IMR-90 (cell line): Measurements from ENCODE around the gene NAV2. TPM values are rescaled to one million over a fixed set of nuclear protein-coding genes. Genes with fewer than 3 reads are reported as not detected.

Source experiments
- ATAC-seq: fragments of 200-7000 bp; cut with Tn5 transposase; 2 replicates; pipeline ENCODE4 v1.9.1; 2020; ENCODE audit warnings: low read depth, mild to moderate bottlenecking, moderate library complexity
- BruUV-seq: library from RNA; stranded (reverse); fragments of 400-500 nt; replicated peaks from 2 replicates; lab custom pipeline; 2021; lab: Mats Ljungman, UMichigan
- CTCF ChIA-PET: fragments of 300-600 bp; formaldehyde crosslinking; extraction: SDS; loops from one replicate; lab custom pipeline; 2021; ENCODE audit warnings: antibody characterized with exemption; lab: Yijun Ruan, JAX
- POLR2A ChIA-PET: fragments of 300-600 bp; sonication (Branson Sonifier 250); formaldehyde crosslinking; loops from one replicate; lab custom pipeline; 2022; ENCODE audit warnings: antibody characterized with exemption; ENCODE audit not compliant: unreplicated experiment; lab: Charles Lee
- DNase-seq: peaks from one replicate; pipeline ENCODE4 v3.0.0; 2013
- H2AFZ ChIP-seq: replicated peaks from 2 replicates; pipeline ENCODE3; 2013; ENCODE audit warnings: low read length, mild to moderate bottlenecking; ENCODE audit not compliant: poor library complexity
- H2AK5ac ChIP-seq: 2 replicates; pipeline ENCODE4 v1.6.1; 2013; ENCODE audit warnings: low read depth, low read length, inconsistent platforms
- H2AK9ac ChIP-seq: replicated peaks from 2 replicates; pipeline ENCODE3; 2013; ENCODE audit warnings: mild to moderate bottlenecking, low read depth, low read length, moderate library complexity; ENCODE audit not compliant: poor library complexity
- H2BK120ac ChIP-seq: 2 replicates; pipeline ENCODE4 v1.6.1; 2013; ENCODE audit warnings: low read depth, low read length, inconsistent platforms
- H2BK15ac ChIP-seq: 3 replicates; pipeline ENCODE4 v1.6.1; 2013; ENCODE audit warnings: low read depth, low read length, inconsistent platforms
- H2BK20ac ChIP-seq: 2 replicates; pipeline ENCODE4 v1.6.1; 2013; ENCODE audit warnings: low read depth, mild to moderate bottlenecking, inconsistent platforms, low read length, moderate library complexity
- H2BK5ac ChIP-seq: 2 replicates; pipeline ENCODE4 v1.6.1; 2013; ENCODE audit warnings: mild to moderate bottlenecking, low read depth, low read length, inconsistent platforms; ENCODE audit not compliant: poor library complexity, severe bottlenecking
- H3K14ac ChIP-seq: replicated peaks from 2 replicates; pipeline ENCODE4 v1.6.1; 2013; ENCODE audit warnings: low read depth, low read length, inconsistent platforms
- H3K18ac ChIP-seq: 2 replicates; pipeline ENCODE4 v1.6.1; 2013; ENCODE audit warnings: low read depth, low read length, control low read depth
- H3K23ac ChIP-seq: 2 replicates; pipeline ENCODE4 v1.6.1; 2013; ENCODE audit warnings: low read depth, low read length, inconsistent platforms
- H3K27ac ChIP-seq: 2 replicates; pipeline ENCODE4 v1.5.1; 2013; ENCODE audit warnings: mild to moderate bottlenecking, control low read depth, low read length; ENCODE audit not compliant: insufficient read depth
- H3K27me3 ChIP-seq: 2 replicates; pipeline ENCODE4 v1.6.1; 2013; ENCODE audit warnings: low read length; ENCODE audit not compliant: control insufficient read depth, insufficient read depth
- H3K36me3 ChIP-seq: 2 replicates; pipeline ENCODE4 v1.6.1; 2013; ENCODE audit warnings: low read length, mixed read lengths; ENCODE audit not compliant: control insufficient read depth, insufficient read depth
- H3K4ac ChIP-seq: 2 replicates; pipeline ENCODE4 v1.6.1; 2013; ENCODE audit warnings: low read depth, low read length, inconsistent platforms
- H3K4me1 ChIP-seq: 2 replicates; pipeline ENCODE4 v1.6.1; 2013; ENCODE audit warnings: low read length, mixed read lengths; ENCODE audit not compliant: control insufficient read depth, insufficient read depth
- H3K4me2 ChIP-seq: 2 replicates; pipeline ENCODE4 v1.6.1; 2013; ENCODE audit warnings: low read depth, mild to moderate bottlenecking, control low read depth, low read length, moderate library complexity
- H3K4me3 ChIP-seq: 2 replicates; pipeline ENCODE4 v1.5.1; 2013; ENCODE audit warnings: low read depth, mild to moderate bottlenecking, control low read depth, low read length, moderate library complexity; ENCODE audit not compliant: insufficient read depth
- H3K56ac ChIP-seq: 2 replicates; pipeline ENCODE4 v1.6.1; 2013; ENCODE audit warnings: low read length, inconsistent platforms; ENCODE audit not compliant: insufficient read depth; ENCODE audit errors: extremely low read depth
- H3K79me1 ChIP-seq, 2 experiments: 2 replicates each; pipeline ENCODE4 v1.6.1; 2013; ENCODE audit warnings: low read length in 2 of 2, inconsistent platforms in 1 of 2, low read depth in 1 of 2
- H3K9ac ChIP-seq: 2 replicates; pipeline ENCODE4 v1.6.1; 2013; ENCODE audit warnings: low read depth, low read length, control low read depth
- H3K9me1 ChIP-seq: 2 replicates; pipeline ENCODE4 v1.6.1; 2013; ENCODE audit warnings: low read length, inconsistent platforms; ENCODE audit not compliant: insufficient read depth
- H3K9me3 ChIP-seq: 2 replicates; pipeline ENCODE4 v1.6.1; 2013; ENCODE audit warnings: low read length; ENCODE audit not compliant: control insufficient read depth, insufficient read depth
- H4K20me1 ChIP-seq: 2 replicates; pipeline ENCODE4 v1.6.1; 2013; ENCODE audit warnings: low read length, inconsistent platforms; ENCODE audit not compliant: insufficient read depth
- H4K5ac ChIP-seq: 2 replicates; pipeline ENCODE4 v1.6.1; 2013; ENCODE audit warnings: mild to moderate bottlenecking, low read depth, low read length, control low read depth
- H4K8ac ChIP-seq, 2 experiments: 2 replicates each; pipeline ENCODE4 v1.6.1; 2013; ENCODE audit warnings: low read depth in 2 of 2, low read length in 2 of 2, control low read depth in 1 of 2, inconsistent platforms in 1 of 2
- H4K91ac ChIP-seq: 2 replicates; pipeline ENCODE4 v1.6.1; 2013; ENCODE audit warnings: low read depth, low read length, inconsistent platforms; ENCODE audit not compliant: insufficient read depth
- BHLHE40 ChIP-seq: fragments of 150-350 bp; IDR thresholded peaks from 2 replicates; pipeline ENCODE4 v1.6.1; 2016; ENCODE audit warnings: mild to moderate bottlenecking, low read depth, low read length
- CEBPB ChIP-seq: IDR thresholded peaks from 2 replicates; pipeline ENCODE4 v1.6.1; 2012; ENCODE audit warnings: low read depth, low read length, improper control_type of control experiment
- CHD1 ChIP-seq: IDR thresholded peaks from 2 replicates; pipeline ENCODE4 v1.6.1; 2012; ENCODE audit warnings: low read depth, low read length, improper control_type of control experiment
- FOS ChIP-seq: fragments of 150-350 bp; IDR thresholded peaks from 2 replicates; pipeline ENCODE4 v1.6.1; 2016; ENCODE audit warnings: low read depth, low read length
- MAFK ChIP-seq: IDR thresholded peaks from 2 replicates; pipeline ENCODE4 v1.6.1; 2012; ENCODE audit warnings: low read depth, low read length, improper control_type of control experiment
- MAZ ChIP-seq: IDR thresholded peaks from 2 replicates; pipeline ENCODE4 v1.6.1; 2012; ENCODE audit warnings: low read depth, mild to moderate bottlenecking, low read length, improper control_type of control experiment, moderate library complexity, borderline replicate concordance
- MXI1 ChIP-seq: IDR thresholded peaks from 2 replicates; pipeline ENCODE4 v1.6.1; 2012; ENCODE audit warnings: low read depth, mild to moderate bottlenecking, low read length, moderate library complexity, borderline replicate concordance
- NFE2L2 ChIP-seq: fragments of 150-350 bp; IDR thresholded peaks from 2 replicates; pipeline ENCODE4 v1.6.1; 2016; ENCODE audit warnings: low read depth, mild to moderate bottlenecking, low read length
- POLR2A ChIP-seq: IDR thresholded peaks from 2 replicates; pipeline ENCODE4 v1.6.1; 2012; ENCODE audit warnings: mild to moderate bottlenecking, low read depth, low read length
- RAD21 ChIP-seq: IDR thresholded peaks from 2 replicates; pipeline ENCODE4 v1.6.1; 2012; ENCODE audit warnings: low read length, improper control_type of control experiment
- RFX5 ChIP-seq: IDR thresholded peaks from 2 replicates; pipeline ENCODE4 v1.8.0; 2012; ENCODE audit warnings: low read depth, mild to moderate bottlenecking, low read length, moderate library complexity
- SMC3 ChIP-seq: fragments of 150-350 bp; IDR thresholded peaks from 2 replicates; pipeline ENCODE4 v1.6.1; 2016; ENCODE audit warnings: low read depth, mild to moderate bottlenecking, antibody characterized with exemption, low read length, moderate library complexity
- WGBS, 2 experiments: methylation state at CpG; one replicate each; pipeline versions ENCODE4 v1.1.5 to v1.1.7; 2013; ENCODE audit warnings: missing lambda C conversion rate in 2 of 2; ENCODE audit not compliant: insufficient read length in 1 of 2; ENCODE audit errors: extremely low coverage in 2 of 2; 5-methylcytosine and 5-hydroxymethylcytosine counted together
- dilution Hi-C: fragments of 300-500 bp; cut with HindIII; formaldehyde crosslinking; loops from one replicate; pipeline ENCODE4 v1.14.3; 2018; ENCODE audit warnings: low sequenced_read_pairs; ENCODE audit not compliant: unreplicated experiment
- in situ Hi-C: fragments of 300-500 bp; cut with MboI; formaldehyde crosslinking; loops from 3 replicates; pipeline ENCODE4 v1.14.3; 2019; ENCODE audit warnings: low sequenced_read_pairs, inconsistent platforms, mixed read lengths
- intact Hi-C: fragments of 100-400 bp; cut with micrococcal nuclease; formaldehyde crosslinking; loops from 2 replicates; pipeline ENCODE4 v1.10.0; 2022
- polyA plus RNA-seq, 3 experiments: library from polyadenylated mRNA; depleted of rRNA; stranded (reverse); fragments of >200 nt; gene quantifications; 2 replicates each; pipeline ENCODE4 v1.2.3, GENCODE V29; 2012; ENCODE audit warnings: low replicate concordance in 1 of 3
- total RNA-seq: library from RNA; depleted of rRNA; stranded (reverse); fragments of >200 nt; gene quantifications from 2 replicates; pipeline ENCODE4 v1.2.3, GENCODE V29; 2012
- TF ChIP-seq, protein P1 (sequence below): conservative IDR thresholded peaks from 2 replicates; pipeline ENCODE4 v1.5.1; 2012; ENCODE audit warnings: mild to moderate bottlenecking, low read depth, low read length, improper control_type of control experiment
- TF ChIP-seq, protein P2 (sequence below): fragments of 150-350 bp; IDR thresholded peaks from 2 replicates; pipeline ENCODE4 v1.6.1; 2017; ENCODE audit warnings: mild to moderate bottlenecking, antibody characterized with exemption, low read length, low read depth
- TF ChIP-seq, protein P3 (sequence below): fragments of 150-350 bp; IDR thresholded peaks from 2 replicates; pipeline ENCODE4 v1.6.1; 2016; ENCODE audit warnings: low read depth, mild to moderate bottlenecking, low read length, moderate library complexity, borderline replicate concordance

Gene NAV2
- total and polyA plus RNA-seq, 2 of the 4 experiments (the other 2 are of a cell fraction), result 4.5 to 12.6 TPM

DNA sequence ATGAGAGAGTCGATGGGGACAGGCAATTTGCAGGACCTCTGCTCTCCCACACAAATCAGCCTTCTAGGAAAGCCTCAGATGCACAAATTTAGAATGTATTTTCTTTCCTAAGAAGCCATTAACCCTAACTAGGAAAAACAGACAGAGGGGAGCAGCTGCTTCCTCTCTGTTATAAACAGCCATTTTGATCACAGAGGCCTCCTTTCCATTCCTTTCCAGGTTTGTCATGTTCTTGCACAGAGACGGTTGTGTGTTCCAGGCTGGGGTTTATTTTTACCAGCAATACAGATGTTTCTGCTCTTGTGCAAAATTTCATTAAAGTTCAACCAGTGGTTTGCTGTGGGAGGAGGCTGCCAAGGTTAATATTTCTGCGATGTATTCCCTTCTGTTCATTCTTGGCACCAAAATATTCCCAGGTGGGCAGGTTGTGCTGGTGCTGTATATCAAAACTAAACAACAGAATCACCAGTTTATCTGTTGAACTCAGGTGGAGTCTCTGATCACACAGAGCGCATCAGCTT, 90.2 kb downstream of the NAV2 start:
- TF ChIP-seq, protein P1, sequence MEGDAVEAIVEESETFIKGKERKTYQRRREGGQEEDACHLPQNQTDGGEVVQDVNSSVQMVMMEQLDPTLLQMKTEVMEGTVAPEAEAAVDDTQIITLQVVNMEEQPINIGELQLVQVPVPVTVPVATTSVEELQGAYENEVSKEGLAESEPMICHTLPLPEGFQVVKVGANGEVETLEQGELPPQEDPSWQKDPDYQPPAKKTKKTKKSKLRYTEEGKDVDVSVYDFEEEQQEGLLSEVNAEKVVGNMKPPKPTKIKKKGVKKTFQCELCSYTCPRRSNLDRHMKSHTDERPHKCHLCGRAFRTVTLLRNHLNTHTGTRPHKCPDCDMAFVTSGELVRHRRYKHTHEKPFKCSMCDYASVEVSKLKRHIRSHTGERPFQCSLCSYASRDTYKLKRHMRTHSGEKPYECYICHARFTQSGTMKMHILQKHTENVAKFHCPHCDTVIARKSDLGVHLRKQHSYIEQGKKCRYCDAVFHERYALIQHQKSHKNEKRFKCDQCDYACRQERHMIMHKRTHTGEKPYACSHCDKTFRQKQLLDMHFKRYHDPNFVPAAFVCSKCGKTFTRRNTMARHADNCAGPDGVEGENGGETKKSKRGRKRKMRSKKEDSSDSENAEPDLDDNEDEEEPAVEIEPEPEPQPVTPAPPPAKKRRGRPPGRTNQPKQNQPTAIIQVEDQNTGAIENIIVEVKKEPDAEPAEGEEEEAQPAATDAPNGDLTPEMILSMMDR, result no peak
- no peak for TF ChIP-seq FOS
- TF ChIP-seq, protein P2, sequence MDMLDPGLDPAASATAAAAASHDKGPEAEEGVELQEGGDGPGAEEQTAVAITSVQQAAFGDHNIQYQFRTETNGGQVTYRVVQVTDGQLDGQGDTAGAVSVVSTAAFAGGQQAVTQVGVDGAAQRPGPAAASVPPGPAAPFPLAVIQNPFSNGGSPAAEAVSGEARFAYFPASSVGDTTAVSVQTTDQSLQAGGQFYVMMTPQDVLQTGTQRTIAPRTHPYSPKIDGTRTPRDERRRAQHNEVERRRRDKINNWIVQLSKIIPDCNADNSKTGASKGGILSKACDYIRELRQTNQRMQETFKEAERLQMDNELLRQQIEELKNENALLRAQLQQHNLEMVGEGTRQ, result no peak
- no peak for TF ChIP-seq MXI1
- TF ChIP-seq RFX5, result no peak
- TF ChIP-seq NFE2L2, result no peak
- TF ChIP-seq CEBPB, result no peak
- no peak for TF ChIP-seq POLR2A
- no peak for TF ChIP-seq CHD1
- no peak for TF ChIP-seq MAFK
- no peak for TF ChIP-seq SMC3
- no peak for TF ChIP-seq BHLHE40
- no peak for TF ChIP-seq MAZ
- TF ChIP-seq, protein P3, sequence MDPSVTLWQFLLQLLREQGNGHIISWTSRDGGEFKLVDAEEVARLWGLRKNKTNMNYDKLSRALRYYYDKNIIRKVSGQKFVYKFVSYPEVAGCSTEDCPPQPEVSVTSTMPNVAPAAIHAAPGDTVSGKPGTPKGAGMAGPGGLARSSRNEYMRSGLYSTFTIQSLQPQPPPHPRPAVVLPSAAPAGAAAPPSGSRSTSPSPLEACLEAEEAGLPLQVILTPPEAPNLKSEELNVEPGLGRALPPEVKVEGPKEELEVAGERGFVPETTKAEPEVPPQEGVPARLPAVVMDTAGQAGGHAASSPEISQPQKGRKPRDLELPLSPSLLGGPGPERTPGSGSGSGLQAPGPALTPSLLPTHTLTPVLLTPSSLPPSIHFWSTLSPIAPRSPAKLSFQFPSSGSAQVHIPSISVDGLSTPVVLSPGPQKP, result no peak
- TF ChIP-seq RAD21, result no peak
- no peaks in the 10 kb centered on the region for H3K36me3 ChIP-seq
- H3K23ac ChIP-seq, result no peak overlapping the region
- POLR2A ChIA-PET, result no interaction called here
- DNase-seq (peak; percentile 48), ATAC-seq (peak; percentile 61)
- H3K79me1 ChIP-seq, result peaks cover 50 to 70% of the 10 kb centered on the region in 2 experiments
- in situ Hi-C loops (no loop called here), intact Hi-C loops (no loop called here), dilution Hi-C loops (no loop called here)
- H3K27me3 ChIP-seq, result no peaks in the 10 kb centered on the region
- WGBS, 2 experiments, result no CpG with 5 or more reads among the region's 4 CpGs
- H3K4ac ChIP-seq, result no peak overlapping the region
- H3K9ac ChIP-seq, result no peak overlapping the region
- H4K5ac ChIP-seq, result no peak overlapping the region; the same call in 1 of the 2 replicates
- H4K91ac ChIP-seq, result no peak overlapping the region
- H2BK15ac ChIP-seq, result no peak overlapping the region
- H3K14ac ChIP-seq, result no peak overlapping the region
- no peak overlapping the region for H2AFZ ChIP-seq
- H2AK9ac ChIP-seq, result no peak overlapping the region
- H4K20me1 ChIP-seq, result peaks cover 77% of the 10 kb centered on the region
- no peaks in the 10 kb centered on the region for H3K9me3 ChIP-seq
- H2BK5ac ChIP-seq, result no peak overlapping the region
- peaks cover 9% of the 10 kb centered on the region for H3K4me1 ChIP-seq
- no peak overlapping the region for H2BK120ac ChIP-seq
- no peak overlapping the region for H3K4me2 ChIP-seq
- no peak overlapping the region for H3K4me3 ChIP-seq
- BruUV-seq, result no TSS peak
- CTCF ChIA-PET, result interaction anchor here (0.7 kb wide), 1 partner anchor 41 kb away, joined by 3 read pairs; no protein-coding TSS in a partner anchor
- peaks cover 10% of the 10 kb centered on the region; the same call in 1 of the 2 replicates for H3K9me1 ChIP-seq
- no peak overlapping the region for H3K18ac ChIP-seq
- no peak overlapping the region for H2AK5ac ChIP-seq
- no peak overlapping the region for H2BK20ac ChIP-seq
- no peak overlapping the region for H3K56ac ChIP-seq
- no peak overlapping the region for H4K8ac ChIP-seq
- no peak overlapping the region for H3K27ac ChIP-seq
